HG02610 (cell line): Measurements from ENCODE around the gene TSBP1.
"Not testable (repeated sequence)": the region's sequence is repeated elsewhere in the genome, so short reads cannot be mapped to it uniquely, and the experiment has no call there.

Source experiments
- ATAC-seq: cut with Tn5 transposase; IDR thresholded peaks from one replicate; pipeline ENCODE4 v1.9.1; 2021; ENCODE audit warnings: mild to moderate bottlenecking, moderate library complexity; ENCODE audit not compliant: unreplicated experiment

Gene TSBP1

DNA sequence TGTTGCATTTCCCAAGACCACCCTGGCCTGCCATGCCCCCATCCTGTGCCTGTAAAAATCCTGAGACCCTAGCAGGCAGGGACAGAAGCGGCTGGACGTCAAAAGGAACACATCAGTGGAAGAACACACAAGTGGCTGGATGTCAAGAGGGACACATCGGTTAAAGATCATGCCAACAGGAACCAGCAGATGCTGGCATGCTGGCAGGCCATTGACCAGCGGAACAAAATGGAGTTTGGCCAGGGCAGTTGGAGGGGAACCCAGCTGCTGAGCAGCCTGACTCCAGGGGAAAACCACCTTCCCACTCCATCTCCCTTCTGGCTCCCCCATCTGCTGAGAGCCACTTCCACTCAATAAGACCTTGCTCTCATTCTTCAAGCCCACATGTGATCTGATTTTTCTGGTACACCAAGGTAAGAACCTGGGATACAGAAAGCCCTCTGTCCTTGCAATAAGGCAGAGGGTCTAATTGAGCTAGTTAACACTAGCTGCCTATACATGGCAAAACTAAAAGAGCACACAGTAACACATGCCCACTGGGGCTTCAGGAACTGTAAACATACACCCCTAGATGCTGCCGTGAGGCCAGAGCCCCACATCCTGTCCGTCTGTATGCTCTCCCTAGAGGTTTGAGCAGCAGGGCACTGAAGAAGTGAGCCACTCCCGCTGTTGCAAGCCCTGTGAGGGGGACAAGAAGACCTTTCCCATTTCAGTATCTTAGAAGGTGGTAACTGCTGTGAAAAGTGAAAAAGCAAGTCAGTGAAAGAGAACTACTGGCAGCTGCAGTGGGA, 4.2 kb upstream of the TSBP1 start:
- no peak for ATAC-seq

DNA sequence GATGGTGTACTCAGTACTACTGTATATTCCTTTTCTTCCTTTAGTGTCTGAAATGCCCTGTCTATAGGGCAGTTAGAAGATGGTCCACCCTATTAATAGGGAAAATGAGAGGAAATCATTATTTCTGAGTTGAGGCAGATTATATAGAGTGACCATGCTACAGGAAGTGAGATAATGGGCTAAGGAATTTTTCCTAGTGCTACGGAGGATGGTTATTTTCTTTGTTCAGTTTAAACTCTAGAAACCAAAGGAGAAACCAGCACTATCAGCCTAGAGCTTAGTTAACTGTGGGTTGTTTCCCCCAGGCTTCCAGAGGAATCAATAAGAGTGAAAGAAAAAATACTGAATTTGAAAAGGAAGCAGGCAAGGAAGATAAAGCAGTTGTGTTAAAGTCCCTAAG, 474 bp downstream of the TSBP1 start:
- no peak for ATAC-seq

DNA sequence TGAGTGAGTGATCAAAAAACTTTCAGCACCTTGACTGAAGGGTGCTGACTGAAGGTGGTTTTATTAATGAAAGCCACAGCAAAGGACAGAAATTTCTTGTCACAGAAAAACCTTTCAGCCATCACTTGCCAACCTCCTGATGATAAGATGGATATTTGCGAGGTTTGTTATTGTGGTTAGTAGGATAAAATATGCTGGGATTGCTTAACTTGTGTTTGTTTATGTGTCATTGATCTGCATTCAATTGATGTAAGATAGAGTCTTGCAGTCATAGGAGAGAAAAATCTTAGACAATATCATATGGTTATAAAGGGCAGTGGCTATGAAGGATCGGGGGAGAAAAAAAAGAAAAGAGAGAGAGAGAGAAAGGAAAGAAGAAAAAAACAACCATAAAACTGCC, 1.2 kb downstream of the TSBP1 start:
- ATAC-seq, result no peak

DNA sequence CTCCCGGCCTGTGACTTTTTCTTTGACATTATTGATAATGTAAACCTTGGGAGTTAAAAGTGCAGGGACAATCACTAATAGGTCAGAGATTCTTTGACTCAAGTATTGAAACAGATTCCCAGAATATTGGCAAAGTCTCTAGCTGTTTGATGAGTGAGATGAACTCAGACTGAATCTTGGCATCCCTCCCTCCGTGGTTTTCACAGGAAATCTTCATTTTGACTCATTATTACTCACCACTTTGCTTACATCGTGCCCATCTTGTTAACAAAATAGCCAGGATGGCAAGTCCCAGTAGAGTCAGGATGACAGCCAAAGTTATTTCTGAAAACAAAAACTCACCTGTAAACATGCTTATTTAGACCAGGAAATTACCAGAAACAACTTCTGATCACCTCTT, 2.0 kb downstream of the TSBP1 start:
- no peak for ATAC-seq

DNA sequence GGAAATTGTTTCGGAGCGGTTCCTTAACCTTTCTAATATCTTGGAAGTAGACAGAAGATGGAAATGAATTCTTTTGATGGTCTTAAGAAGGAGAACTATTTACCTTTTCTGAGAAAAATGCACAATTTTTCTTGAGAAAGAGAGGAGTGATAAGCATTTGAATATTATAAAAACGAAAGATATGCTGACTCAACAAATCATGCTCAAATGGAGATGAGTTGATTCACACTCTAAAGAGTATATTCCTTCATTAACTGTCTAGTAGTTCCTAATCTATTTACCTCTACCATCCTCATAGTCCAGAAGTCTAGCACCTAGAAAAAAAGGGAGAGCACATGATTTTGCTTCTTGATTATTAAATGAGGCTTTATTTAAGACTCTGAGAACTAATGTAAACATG, 4.1 kb downstream of the TSBP1 start:
- no peak for ATAC-seq

DNA sequence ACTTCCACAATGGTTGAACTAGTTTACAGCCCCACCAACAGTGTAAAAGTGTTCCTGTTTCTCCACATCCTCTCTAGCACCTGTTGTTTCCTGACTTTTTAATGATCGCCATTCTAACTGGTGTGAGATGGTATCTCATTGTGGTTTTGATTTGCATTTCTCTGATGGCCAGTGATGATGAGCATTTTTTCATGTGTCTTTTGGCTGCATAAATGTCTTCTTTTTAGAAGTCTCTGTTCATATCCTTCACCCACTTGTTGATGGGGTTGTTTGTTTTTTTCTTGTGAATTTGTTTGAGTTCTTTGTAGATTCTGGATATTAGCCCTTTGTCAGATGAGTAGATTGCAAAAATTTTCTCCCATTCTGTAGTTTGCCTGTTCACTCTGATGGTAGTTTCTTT, 12.5 kb downstream of the TSBP1 start:
- ATAC-seq, result not testable (repeated sequence)

DNA sequence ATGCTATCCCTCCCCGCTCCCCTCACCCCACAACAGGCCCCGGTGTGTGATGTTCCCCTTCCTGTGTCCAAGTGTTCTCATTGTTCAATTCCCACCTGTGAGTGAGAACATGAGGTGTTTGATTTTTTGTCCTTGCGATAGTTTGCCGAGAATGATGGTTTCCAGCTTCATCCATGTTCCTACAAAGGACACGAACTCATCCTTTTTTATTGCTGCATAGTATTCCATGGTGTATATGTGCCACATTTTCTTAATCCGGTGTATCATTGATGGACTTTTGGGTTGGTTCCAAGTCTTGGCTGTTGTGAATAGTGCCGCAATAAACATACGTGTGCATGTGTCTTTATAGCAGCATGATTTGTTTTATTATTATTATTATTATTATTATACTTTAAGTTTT, 13.2 kb downstream of the TSBP1 start:
- ATAC-seq, result not testable (repeated sequence)

DNA sequence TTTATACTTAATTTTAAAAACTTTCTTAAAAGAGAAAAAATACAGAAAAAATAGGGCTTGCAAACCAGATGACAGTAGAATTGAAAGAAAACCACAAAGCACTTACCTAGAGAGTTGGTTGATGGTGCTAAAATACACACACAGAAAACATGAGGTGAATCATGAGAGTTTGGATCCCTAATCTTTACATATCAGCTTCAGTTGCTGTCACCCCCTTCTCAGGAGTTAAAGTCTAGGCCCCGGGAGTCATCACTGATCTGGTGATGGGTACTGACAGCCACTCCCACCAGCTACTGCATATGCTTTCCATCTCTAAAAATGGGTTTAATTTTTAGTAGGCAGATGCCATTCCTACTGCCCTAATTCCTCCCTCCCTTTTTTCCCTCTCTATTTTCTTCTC, 16.7 kb downstream of the TSBP1 start:
- ATAC-seq, result no peak

DNA sequence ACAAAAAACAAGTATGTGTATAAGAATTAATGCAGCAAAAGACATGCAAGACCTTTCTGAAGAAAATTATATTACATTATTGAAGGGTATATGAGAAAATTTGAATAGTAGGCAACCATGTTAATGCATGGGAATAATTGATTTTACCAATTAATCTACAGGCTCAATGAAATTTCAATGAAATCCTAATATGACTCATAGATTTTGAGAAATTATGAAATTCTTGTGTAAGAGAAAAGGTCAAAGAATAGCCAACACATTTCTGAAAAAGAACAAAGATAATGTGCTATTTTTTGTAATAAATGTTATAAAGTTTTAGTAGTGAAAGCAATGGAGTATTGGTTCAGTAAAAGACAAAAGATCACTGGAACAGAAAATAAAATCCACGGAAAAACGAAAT, 18.4 kb downstream of the TSBP1 start:
- no peak for ATAC-seq

DNA sequence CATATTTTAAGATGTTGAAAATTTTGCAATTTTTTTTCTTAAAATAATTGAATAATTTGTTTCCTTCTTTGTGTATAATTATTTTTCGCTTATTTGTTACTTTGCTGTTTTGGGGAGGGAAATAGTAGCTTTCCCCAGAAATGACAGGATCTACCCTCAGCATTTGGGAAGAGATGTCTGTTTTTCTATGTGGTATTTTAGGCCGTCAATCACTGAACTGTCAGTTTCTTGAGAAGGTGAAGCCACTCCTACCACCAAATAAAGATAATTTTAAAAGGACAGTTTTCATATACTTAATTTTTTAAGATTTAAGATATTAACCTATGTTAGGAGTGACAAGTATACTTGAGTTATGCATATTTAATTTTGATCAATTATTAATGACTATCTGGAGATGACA, 31.5 kb downstream of the TSBP1 start:
- no peak for ATAC-seq

DNA sequence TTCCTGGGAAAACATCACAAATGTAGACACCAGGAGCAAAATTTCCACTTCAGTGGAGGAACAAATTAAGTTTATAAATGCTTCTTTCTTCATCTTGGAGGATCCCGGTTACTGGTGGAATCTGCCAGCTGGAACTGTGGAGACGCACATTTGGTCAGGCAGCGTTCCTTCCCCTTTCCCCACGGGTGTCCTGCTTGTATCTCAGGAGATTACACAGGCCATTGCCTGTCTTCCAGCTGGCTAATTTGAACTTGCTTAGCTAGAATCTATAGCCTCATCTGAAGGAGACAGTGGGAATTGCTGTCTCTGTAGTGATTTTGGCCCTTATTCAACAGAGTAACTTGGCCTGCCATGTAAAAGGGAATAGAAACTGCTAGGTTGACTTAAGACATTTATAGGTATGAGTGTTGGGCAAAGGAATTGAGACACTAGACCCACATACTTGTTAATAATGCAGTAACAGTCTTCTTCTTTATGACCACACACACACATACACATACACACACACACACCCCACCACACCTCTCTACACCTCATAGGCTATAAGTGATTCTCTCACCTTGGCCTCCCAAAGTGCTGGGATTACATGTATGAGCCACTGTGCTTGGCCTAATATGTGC, 34.4 kb downstream of the TSBP1 start:
- ATAC-seq, result no peak

DNA sequence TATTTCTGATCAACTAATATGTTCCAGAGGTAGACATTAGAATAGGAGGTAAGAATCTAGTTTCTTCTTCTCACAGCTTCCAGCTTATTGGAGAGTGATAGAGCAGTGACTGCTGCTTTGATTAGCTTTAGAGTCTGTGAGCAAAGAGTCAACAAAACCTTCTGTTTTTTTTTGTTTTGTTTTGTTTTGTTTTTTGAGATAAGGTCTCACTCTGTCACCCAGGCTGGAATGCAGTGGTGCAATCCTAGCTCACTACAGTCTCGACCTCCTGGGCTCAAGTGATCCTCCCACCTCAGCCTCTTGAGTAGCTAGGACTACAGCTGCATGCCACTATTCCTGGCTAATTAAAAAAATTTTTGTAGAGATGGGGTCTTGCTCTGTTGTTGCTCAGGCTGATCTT, 39.3 kb downstream of the TSBP1 start:
- ATAC-seq, result no peak

DNA sequence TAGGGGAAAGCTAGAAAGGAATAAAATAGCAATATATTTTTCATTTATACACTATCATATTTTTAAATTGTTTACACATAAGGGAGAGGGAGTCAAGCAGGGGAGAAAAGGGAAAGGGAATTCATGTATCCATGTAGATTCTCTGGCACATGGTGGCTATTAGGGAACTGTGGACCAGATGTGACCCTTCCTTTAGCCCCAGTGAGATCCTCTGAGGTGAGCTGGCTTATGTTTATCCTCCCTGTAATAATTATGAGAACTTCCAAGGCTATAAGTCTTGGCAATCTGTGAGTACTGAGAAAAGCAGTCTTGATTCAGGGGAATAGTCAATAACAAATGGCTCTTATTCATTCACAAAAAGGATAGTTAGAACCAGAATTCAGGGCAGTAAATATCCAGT, 42.6 kb downstream of the TSBP1 start:
- ATAC-seq, result no peak

DNA sequence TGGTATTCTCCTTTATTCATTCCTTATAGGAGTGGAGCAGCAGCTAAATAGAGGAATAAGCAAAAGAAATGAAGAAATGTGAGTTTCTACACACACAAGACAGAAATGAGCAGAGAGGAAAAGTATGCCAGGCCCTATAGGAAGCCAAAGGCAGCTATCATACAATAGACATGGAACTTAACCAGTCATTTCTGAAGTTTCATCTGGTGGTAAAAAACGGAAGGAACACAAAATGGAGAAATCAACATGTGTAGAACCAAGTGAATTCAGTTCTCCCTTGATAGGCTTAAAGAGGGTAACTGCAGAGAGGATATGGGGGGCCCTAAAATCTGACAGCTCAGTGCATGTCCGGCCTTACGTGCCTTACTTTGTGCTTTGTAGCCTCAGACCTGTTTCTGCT, 44.6 kb downstream of the TSBP1 start:
- no peak for ATAC-seq

DNA sequence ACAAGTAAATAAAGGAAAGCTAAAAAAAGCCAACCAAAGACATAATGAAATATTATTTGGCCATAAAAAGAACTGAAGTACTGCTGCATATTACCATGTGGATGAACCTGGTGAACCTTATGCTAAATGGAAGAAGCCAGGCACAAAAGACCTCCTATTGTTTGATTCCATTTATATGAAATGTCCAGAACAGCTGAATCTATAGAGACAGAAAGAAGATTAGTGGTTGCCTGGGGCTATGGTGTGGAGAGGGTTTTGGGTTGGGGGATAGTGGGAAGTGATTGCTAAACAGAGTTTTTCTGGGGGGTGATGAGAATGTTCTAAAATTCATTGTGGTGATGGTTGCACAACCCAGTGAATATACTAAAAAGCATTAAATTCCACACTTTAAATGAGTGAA, 53.2 kb downstream of the TSBP1 start:
- ATAC-seq, result no peak

DNA sequence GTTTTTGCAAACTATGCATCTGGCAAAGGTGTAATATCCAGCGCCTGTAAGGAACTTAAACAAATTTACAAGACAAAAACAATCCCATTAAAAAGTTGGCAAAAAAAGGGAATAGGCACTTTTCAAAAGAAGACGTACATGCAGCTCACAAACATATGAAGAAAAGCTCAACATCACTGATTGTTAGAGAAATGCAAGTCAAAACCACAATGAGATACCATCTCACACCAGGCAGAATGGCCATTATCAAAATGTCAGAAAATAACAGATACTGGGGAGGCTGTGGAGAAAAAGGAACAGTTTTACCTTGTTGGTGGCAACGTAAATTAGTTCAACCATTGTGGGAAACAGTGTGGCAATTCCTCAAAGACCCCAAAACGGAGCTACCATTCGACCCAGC, 54.2 kb downstream of the TSBP1 start:
- ATAC-seq, result no peak

DNA sequence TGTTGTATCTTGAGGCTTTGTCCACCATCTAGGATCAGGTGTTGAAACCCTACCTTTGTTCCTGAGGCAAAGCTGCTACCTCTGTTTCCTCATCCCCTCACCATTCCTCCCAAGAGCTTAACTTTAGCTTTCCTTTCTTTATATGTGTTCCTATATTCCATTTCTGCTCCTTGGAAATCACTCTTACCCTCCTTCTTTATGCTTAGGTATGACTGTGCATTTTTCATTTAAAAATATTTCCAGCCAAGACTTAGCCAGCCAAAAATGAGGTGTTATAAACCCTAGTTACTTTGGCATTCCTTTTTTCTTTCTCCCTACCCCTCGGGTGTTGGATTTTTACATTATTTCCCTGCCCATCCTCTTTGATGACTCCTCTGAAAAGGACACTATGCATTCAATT, 57.7 kb downstream of the TSBP1 start:
- ATAC-seq, result no peak

DNA sequence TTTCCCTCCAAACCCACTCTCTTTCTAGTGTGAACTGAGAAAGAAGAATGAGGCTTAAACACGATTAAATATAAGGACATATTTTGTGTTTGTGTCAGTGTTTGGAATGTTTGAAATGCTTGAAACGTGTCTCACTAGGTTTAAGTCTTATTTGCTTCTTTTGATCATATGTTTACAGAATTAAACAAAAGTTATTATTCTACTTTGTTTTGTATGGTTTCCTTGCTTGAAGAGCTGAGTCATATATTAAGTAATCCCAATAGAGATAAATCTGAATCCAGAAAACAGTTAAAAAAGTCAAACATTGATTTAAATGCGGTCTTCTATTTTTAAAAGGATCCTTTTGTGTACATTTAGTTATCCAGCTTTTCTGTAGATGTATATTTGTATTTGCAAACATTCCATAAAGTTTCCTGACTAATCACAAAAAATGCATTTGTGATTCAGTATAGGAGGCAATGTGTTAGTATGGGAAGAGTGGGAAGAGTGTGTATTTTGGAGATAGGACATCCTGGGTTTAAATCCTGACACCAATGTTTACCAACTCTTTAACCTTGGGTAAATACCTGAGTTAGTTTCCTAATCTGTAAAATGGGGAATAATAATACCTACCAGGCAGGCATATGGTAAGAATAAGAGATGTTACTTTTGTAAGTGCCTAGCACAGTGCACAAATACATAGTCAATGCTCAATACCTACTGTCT, 72.9 kb downstream of the TSBP1 start:
- ATAC-seq, result no peak

DNA sequence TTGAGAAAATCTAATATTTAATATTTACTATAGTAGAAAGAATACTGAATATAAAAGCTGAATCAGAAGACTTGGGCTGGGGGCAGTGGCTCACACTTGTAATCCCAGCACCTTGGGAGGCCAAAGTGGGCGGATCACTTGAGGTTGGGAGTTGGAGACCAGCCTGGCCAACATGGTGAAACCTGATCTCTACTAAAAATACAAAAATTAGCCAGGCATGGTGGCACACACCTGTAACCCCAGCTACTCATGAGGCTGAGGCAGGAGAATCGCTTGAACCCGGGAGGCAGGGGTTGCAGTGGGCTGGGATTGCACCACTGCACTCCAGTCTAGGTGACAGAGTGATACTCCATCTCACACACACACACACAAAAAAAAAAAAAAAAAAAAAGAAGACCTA, 76.7 kb downstream of the TSBP1 start:
- ATAC-seq, result not testable (repeated sequence)

DNA sequence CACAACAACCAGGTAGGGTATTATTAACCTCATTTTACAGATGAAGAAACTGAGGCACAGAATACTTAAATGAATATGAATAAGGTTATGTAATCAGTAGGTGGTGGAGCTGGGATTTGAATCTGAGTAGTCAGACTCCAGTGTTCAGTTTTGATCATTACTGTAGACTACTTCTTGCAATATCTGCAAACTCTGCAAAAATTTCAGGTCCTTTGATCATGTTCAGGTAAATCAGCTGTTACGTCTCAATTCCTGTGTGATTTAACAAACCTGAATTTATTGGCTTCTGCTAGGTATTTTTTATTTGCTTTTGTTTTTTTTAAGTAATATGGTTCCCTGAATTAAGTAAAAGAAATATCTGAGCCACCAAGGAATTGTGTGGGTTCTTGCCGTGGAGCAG, 77.1 kb downstream of the TSBP1 start:
- no peak for ATAC-seq

DNA sequence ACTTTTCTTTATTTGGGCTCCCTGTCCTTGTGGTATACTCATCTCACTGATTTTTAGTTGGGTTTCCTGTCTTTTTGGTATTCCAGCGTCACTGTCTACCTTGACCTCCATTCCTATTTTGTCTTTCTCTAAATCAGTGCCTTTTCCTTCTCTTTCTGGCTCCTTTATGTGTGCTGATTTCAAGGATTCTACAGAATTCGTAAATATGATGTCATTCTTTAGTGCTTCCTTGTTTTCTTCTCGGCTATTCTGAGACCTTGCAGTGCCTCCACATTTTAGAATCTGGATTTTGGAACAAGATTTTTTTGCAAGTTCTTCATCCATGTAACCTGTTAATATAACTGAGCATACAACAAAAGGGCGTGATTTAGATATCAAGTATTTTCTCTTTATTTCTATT, 78.0 kb downstream of the TSBP1 start:
- ATAC-seq, result no peak

DNA sequence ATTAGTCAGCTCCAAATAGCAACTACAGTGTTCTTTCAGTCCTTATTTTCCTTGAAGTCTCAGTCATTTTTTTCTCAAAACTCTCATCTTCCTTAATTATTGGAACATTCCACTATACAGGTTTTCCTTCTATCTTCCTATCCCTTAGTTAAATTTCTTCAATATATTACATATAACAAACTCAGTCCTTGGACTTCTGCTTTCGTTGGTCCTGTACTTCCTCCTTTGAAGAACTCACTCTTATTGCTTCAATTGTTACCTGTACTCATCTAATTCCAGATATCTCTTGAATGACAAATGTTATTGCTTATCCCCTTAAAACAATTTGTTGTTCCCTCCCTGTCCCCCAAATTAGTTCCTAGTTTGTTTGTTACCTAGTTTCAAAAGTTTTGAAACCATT, 80.2 kb downstream of the TSBP1 start:
- no peak for ATAC-seq
